ENCODE results near the gene SSH3. TPM values are rescaled to one million over a fixed set of nuclear protein-coding genes. Genes with fewer than 3 reads are reported as not detected.
A peak's percentile ranks its signal among the peaks of the same experiment; 100 is the strongest.

Gene SSH3
- total and polyA plus RNA-seq, 10 donors = 4.3 to 31.8 (median 19.7) TPM

DNA sequence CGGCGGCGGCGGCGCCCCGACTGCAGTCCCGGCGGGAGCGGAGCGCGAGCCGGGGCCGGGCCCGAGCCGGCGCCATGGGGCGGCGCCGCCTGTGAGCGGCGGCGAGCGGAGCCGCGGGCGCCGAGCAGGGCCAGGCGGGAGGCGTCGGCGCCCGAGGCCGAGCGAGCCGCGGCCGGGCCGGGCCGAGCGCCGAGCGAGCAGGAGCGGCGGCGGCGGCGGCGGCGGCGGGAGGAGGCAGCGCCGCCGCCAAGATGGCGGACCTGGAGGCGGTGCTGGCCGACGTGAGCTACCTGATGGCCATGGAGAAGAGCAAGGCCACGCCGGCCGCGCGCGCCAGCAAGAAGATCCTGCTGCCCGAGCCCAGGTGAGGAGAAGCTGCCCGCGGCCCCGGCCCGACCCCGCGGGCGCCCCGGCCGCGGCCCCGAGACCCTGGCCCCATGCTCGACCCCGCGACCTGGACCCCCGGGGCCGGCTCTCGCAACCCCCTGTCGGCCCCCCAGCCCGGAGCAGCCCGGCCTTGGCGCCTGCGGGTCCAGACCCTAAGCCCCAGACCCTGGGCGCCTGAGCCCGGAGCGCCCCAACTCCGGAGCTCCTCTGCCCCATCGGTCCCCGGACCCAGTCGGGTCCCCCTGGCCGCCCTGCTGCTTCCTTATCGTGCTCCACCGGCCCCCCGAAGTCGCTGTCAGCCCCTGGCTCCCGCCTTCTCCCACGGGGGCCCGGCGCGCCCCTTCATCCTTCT is 36.7 kb upstream of the SSH3 start, which contains the start of gene GRK2:
GRK2 (plus strand) TSS at position 25 of the 739 bp plus-strand sequence; CDS start at position 252, 227 bp downstream.
- 0 to 3% (median 1%) methylated on average over 24 to 103 of the region's 103 CpGs for WGBS, 5 donors
- peak within 1 kb of the TSS; percentile 89 to 100 (median 97) for H3K27ac ChIP-seq
- peaks cover 0 to 38% (median 8%) of the 10 kb centered on the region in 6 donors for H3K36me3 ChIP-seq
- peak; percentile 93 for DNase-seq
- peak within 1 kb of the TSS; percentile 81 to 100 (median 94) for H3K4me3 ChIP-seq
- no peaks in the 10 kb centered on the region for H3K9me3 ChIP-seq
- peaks cover 0 to 4% (median 0%) of the 10 kb centered on the region in 7 donors for H3K27me3 ChIP-seq (replicated peaks in 1 of 7)
- intact Hi-C loops (cut with DNase I; ENCODE audit: low total_unique reads) = no loop called here
- H3K4me1 ChIP-seq = peaks cover 63 to 88% (median 74%) of the 10 kb centered on the region in 6 donors
- no peak for TF ChIP-seq POLR2A (IDR thresholded peaks at IDR 0.05)
- TF ChIP-seq POLR2AphosphoS5 (IDR thresholded peaks at IDR 0.05) = no peak
- TF ChIP-seq CTCF (IDR thresholded peaks at IDR 0.05 in 8 of 11, conservative IDR thresholded peaks at IDR 0.05 in 3 of 11) = peak in 1 of 11 experiments; percentile 13

GRCh38 chr11:67267188-67268080 is 35.9 kb upstream of the SSH3 start:
- DNase-seq = peak; percentile 89
- TF ChIP-seq POLR2AphosphoS5 (IDR thresholded peaks at IDR 0.05) = peak; percentile 67 to 82 (median 69)
- TF ChIP-seq CTCF (IDR thresholded peaks at IDR 0.05 in 8 of 11, conservative IDR thresholded peaks at IDR 0.05 in 3 of 11) = no peak
- Histone ChIP-seq H3K9me3 (no peaks in the 10 kb centered on the region), H3K27ac (peak overlapping the region; percentile 89 to 100 (median 97)), H3K4me3 (peak overlapping the region; percentile 81 to 100 (median 94)), H3K27me3 (replicated peaks in 1 of 7) (no peaks in the 10 kb centered on the region), H3K36me3 (peaks cover 0 to 46% (median 8%) of the 10 kb centered on the region in 6 donors), H3K4me1 (peaks cover 65 to 88% (median 74%) of the 10 kb centered on the region in 6 donors)
- WGBS, 5 donors = 0 to 4% (median 2%) methylated on average over 23 to 30 of the region's 30 CpGs
- intact Hi-C loops (cut with DNase I; ENCODE audit: low total_unique reads) = no loop called here

DNA sequence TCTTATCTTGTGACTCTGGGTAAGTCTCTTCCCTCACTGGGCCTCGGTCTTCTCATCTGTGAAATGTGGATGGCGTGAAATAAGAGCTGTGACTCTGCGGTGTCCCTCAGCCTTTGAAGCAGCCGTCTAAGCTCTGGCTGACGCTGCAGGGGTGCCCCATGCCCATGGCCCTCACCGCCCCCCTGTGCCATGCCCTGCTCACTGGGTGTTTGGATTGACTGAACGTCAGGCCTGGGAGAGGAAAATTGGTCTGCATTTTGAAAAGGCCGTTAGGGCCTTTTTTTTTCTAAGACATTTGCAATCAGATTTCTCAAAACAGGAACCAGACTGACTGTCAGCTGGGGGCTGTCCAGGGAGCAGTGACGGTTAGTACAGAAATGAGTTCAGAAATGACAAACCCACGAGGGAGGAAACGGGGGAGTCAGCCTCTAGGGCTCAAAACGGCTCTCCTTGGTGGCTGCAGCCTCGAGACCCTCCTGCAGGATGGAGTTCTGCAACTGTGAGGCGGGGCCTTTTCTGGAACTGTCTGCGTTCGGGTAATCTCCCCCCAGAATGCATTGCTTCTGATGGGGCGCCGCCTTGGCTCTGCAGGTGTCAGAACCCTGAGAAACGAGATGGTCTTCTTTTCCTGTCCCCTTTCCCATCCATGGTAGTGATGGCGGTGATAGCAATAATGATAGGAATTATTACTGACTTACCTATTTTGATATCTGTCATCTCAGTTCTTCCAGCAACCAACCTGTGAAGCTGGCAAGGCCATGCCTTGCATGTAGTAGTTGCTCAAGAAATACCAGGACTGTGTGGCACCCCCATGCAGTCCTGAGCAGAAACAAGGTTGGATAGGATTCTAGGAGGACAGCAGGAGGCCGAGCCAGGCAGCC is 35.0 kb upstream of the SSH3 start:
- H3K27me3 ChIP-seq (replicated peaks in 1 of 7) = no peaks in the 10 kb centered on the region
- intact Hi-C loops (cut with DNase I; ENCODE audit: low total_unique reads) = no loop called here
- WGBS, 5 donors = 6 to 11% (median 7%) methylated on average over 17 to 21 of the region's 21 CpGs
- H3K4me3 ChIP-seq = peak overlapping the region; percentile 81 to 100 (median 94)
- peak overlapping the region; percentile 89 to 100 (median 97) for H3K27ac ChIP-seq
- no peaks in the 10 kb centered on the region for H3K9me3 ChIP-seq
- DNase-seq = peak; percentile 87
- TF ChIP-seq POLR2AphosphoS5 (IDR thresholded peaks at IDR 0.05) (peak; percentile 27 to 74 (median 57)), CTCF (IDR thresholded peaks at IDR 0.05 in 8 of 11, conservative IDR thresholded peaks at IDR 0.05 in 3 of 11) (peak in 4 of 11 experiments; percentile 9 to 18 (median 10)), POLR2A (IDR thresholded peaks at IDR 0.05) (no peak)
- peaks cover 0 to 55% (median 9%) of the 10 kb centered on the region in 6 donors for H3K36me3 ChIP-seq
- H3K4me1 ChIP-seq = peaks cover 65 to 88% (median 74%) of the 10 kb centered on the region in 6 donors

Data from spleen (tissue), 11 donors.